Epidermal melanocyte (primary cell): Measurements from ENCODE around the gene HOXB4.

ENCODE experiments used
- DNase-seq: peaks from one replicate; pipeline ENCODE4 v3.0.0; 2011; ENCODE audit warnings: low spot score; ENCODE audit not compliant: insufficient read length

Gene HOXB4

GRCh38 chr17:48530887-48531272 is 47.3 kb downstream of the HOXB4 start, which contains the start of gene HOXB1:
TSS of gene HOXB1 (minus strand) at chr17:48531011. CDS start at chr17:48530904, 107 bp downstream.
- DNase-seq: no peak

DNA sequence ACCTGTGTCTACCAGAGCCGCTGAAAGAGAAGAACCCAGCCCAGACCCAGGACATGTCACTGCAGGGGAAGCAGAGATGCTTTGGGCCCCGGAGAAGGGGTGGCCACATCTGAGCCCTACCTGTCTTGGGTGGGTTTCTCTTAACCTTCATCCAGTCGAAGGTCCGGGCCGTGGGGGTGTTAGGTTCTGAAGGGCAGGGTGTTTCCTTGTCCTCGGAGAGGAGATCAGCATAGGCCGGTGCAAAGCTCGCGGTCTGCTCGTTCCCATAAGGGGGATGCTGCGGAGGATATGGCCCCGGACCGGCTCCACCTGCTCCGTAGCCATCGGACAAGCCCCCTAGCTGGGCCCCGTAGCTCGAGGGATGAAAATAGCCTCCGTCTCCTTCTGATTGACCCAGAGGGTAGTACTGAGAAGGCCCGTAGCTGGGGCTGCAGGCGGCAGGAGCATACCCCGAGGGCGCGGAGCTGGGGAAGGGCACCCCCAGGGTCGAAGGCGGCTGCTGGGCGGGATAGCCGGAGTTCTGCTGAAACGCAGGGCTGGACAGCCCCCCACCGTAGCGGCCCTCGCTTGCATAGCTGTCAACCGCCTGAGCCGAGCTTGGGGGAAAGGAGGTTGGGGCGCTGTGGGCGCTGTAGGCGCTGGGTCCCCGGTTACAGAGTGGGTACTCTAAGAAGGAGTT is 47.8 kb downstream of the HOXB4 start:
- DNase-seq: no peak

DNA sequence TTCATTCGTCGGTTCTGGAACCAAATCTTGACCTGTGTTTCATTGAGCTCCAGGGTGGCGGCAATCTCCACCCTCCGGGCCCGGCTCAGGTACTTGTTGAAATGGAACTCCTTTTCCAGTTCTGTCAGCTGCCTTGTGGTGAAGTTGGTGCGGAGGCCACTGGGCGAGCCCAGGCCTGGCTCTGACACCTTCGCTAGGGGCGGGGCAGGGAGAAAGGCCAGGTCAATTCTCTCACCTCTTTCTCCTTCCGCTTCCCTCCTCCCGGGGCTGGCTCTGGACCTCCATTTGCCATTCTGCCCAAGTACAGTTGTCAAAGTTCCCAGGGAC is 48.5 kb downstream of the HOXB4 start:
- no peak for DNase-seq

GRCh38 chr17:48528936-48529682 is 49.0 kb downstream of the HOXB4 start:
- no peak for DNase-seq

DNA sequence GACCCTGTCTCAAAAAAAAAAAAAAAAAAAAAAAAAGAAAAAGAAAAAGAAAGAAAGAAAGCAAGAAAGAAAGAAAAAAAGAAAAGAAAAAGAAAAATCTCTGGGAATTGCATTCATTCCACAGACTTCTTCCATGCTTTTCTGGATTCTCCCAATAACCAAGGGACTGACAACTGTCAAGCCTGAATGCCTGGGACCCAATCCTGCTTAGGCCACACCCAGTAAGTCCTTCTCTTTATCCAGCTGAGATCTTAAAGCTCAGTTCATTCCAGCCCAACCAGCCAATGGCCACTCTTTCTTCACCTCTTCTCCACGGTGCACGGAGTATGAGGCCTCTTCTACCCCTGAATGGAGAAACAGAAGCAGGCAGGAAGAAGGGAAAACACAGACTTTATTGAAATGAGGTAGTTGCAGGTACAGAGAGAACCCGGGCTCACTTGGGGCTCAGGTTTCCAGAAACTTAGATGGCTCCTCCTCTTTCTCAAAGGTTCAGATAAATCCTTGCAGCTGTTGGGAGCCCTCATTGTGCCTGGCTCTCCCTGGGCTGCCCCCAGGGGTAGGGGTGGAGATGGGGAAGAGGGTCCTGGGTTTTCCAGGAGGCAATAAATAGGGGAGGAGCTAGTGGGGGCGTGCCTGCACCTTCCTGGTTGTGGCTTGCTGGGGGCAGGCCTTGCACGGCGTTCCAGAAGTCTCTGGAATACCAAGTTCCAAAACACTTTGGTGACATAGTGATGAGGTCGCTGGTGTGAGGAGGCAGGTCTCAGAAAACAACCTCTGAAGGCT is 49.8 kb downstream of the HOXB4 start:
- DNase-seq: no peak

DNA sequence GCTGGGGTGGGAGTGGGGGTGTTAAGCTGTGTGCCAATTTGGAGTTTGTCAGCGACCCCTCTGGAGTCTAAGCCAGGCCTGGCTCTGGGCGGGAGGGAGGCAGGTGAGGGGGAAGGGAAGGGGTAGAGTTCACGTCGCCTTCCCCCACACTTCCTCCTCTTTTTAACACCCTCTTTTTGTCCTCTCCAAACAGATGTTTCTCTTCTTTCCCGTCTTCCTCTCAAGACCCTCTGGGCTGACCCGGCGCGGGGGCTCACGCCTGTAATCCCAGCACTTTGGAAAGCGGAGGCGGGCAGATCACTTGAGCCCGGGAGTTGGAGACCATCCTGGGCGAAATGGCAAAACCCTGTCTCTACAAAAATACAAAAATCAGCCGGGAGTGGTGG is 50.6 kb downstream of the HOXB4 start:
- no peak for DNase-seq

DNA sequence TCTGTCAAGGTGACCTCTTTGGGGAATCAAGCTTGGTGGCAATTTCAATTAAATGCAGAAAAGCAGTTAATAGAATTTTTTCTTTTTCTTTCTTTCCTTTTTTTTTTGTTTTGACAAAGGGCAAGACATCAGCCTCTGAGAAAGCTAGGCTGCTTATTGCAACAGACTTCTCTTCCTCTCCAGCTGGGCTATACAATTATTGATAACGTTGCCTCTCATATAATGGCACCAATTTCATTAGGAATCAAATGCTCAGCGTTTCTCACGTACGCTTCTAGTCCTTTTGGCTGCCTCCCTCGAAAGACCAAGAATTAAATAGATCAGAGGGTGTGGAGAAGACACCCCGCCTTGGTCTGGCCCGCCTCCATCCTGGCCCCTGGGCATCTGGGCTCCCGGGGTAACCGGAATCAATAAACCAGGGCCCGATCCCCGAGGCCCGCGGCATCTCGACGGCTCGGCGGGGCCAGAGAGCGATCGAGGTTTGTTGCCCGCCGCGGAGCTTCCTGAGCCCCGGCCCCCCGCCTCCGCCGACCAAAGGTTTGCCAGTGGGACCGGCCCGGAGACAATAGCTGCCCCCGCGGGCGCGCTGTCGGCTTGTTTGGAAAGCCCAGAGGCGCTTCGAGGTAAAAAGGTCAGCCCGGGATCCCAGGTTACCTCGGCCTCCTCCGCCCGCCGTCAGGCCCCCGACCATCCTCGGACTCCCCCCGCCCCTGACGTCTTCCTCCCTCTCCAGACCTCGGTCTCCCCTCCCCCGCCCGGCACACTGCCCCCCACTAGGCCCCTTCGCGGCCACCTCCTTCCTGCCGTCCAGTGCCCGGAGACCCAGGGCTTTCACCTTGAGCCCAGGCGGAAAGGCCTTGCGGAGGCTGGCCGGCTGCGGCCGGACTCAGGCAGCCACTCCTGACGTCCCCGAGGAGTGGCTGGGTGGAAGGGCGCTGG is 51.3 kb downstream of the HOXB4 start:
- no peak for DNase-seq
